AG04450 (cell line): ENCODE data around the gene PIAS1. TPM values are rescaled to one million over a fixed set of nuclear protein-coding genes. Genes with fewer than 3 reads are reported as not detected.
"Not testable (repeated sequence)": the region's sequence is repeated elsewhere in the genome, so short reads cannot be mapped to it uniquely, and the experiment has no call there.

Experiments used
- CTCF ChIA-PET: fragments of 300-600, 350-600 bp; formaldehyde crosslinking; extraction: SDS; loops from one replicate; lab custom pipeline; 2022; ENCODE audit warnings: antibody characterized with exemption, inconsistent platforms; lab: Charles Lee
- POLR2A ChIA-PET: fragments of 350-600 bp; formaldehyde crosslinking; extraction: SDS; loops from one replicate; lab custom pipeline; 2021; ENCODE audit warnings: antibody characterized with exemption, inconsistent platforms; lab: Yijun Ruan, JAX
- DNase-seq: peaks from one replicate; pipeline ENCODE4 v3.0.0-alpha.2; 2011; ENCODE audit warnings: low read depth, low spot score
- H3K27ac ChIP-seq: one replicate; pipeline ENCODE4 v1.5.1; 2012; ENCODE audit warnings: low read depth, low read length, control low read depth
- H3K27me3 ChIP-seq: one replicate; pipeline ENCODE4 v1.6.0; 2012; ENCODE audit warnings: low read length; ENCODE audit not compliant: control insufficient read depth, insufficient read depth
- H3K4me3 ChIP-seq: 2 replicates; pipeline ENCODE4 v1.5.1; 2011; ENCODE audit warnings: mild to moderate bottlenecking, low read depth, low read length, control low read depth
- H3K9me3 ChIP-seq: 2 replicates; pipeline ENCODE4 v1.5.1; 2012; ENCODE audit warnings: low read length; ENCODE audit not compliant: control insufficient read depth, insufficient read depth
- CTCF ChIP-seq: IDR thresholded peaks from 2 replicates; pipeline ENCODE4 v1.5.1; 2011; ENCODE audit warnings: low read depth, low read length, control low read depth, inconsistent platforms
- polyA plus RNA-seq: library from polyadenylated mRNA; depleted of rRNA; stranded (reverse); fragments of >200 nt; gene quantifications from 2 replicates; pipeline ENCODE4 v1.2.3, GENCODE V29; 2011

The PIAS1 gene
- polyA plus RNA-seq, 1 experiment: 38.9 TPM

- POLR2A ChIA-PET: interaction anchor here (0.5 to 1.2 kb wide), 3 partner anchors 101 to 256 kb away, joined by 3 to 5 read pairs (median 3); partner anchors contain the start of gene PIAS1
- peak; percentile 85 for TF ChIP-seq CTCF
- Histone ChIP-seq H3K4me3 (no peak overlapping the region), H3K27ac (no peak overlapping the region), H3K9me3 (no peaks in the 10 kb centered on the region), H3K27me3 (no peaks in the 10 kb centered on the region)
- CTCF ChIA-PET: interaction anchor here (0.6 to 5.8 kb wide), 28 partner anchors 8 to 1169 kb away, joined by 3 to 105 read pairs (median 4); no protein-coding TSS in a partner anchor
- DNase-seq: peak; percentile 34
Measured at GRCh38 chr15:68154923-68155559, 100.9 kb downstream of the PIAS1 start.

- no peak overlapping the region for H3K27ac ChIP-seq
Measured at GRCh38 chr15:68157074-68157473, 103.0 kb downstream of the PIAS1 start.

GRCh38 chr15:68158046-68158628 is 104.0 kb downstream of the PIAS1 start:
- Histone ChIP-seq H3K4me3 (no peak overlapping the region), H3K27ac (no peak overlapping the region), H3K27me3 (no peaks in the 10 kb centered on the region), H3K9me3 (no peaks in the 10 kb centered on the region)
- TF ChIP-seq CTCF: no peak
- no peak for DNase-seq
- ChIA-PET POLR2A (interaction anchor here (0.7 kb wide), 1 partner anchor 204 kb away, joined by 3 read pairs; no protein-coding TSS in a partner anchor), CTCF (interaction anchor here (2.2 kb wide), 1 partner anchor 295 kb away, joined by 7 read pairs; no protein-coding TSS in a partner anchor)

More at GRCh38 chr15:68157074-68157473, 103.0 kb downstream of the PIAS1 start:
- no peak overlapping the region for H3K4me3 ChIP-seq
- TF ChIP-seq CTCF: no peak
- POLR2A ChIA-PET: no interaction called here
- H3K27me3 ChIP-seq: no peaks in the 10 kb centered on the region
- DNase-seq: no peak
- H3K9me3 ChIP-seq: no peaks in the 10 kb centered on the region
- CTCF ChIA-PET: interaction anchor here (0.6 to 2.2 kb wide), 3 partner anchors 54 to 294 kb away, joined by 3 to 7 read pairs (median 4); no protein-coding TSS in a partner anchor

- Histone ChIP-seq H3K27ac (no peak overlapping the region), H3K9me3 (no peaks in the 10 kb centered on the region), H3K27me3 (no peaks in the 10 kb centered on the region), H3K4me3 (no peak overlapping the region)
- no peak for DNase-seq
- no peak for TF ChIP-seq CTCF
- ChIA-PET CTCF (interaction anchor here (1.4 kb wide), 1 partner anchor 8 kb away, joined by 11 read pairs; no protein-coding TSS in a partner anchor), POLR2A (no interaction called here)
Measured at GRCh38 chr15:68163191-68163590, 109.1 kb downstream of the PIAS1 start.

GRCh38 chr15:68166847-68167246 is 112.7 kb downstream of the PIAS1 start:
- no peak for TF ChIP-seq CTCF
- DNase-seq: no peak
- H3K4me3 ChIP-seq: no peak overlapping the region
- CTCF ChIA-PET: no interaction called here
- no peaks in the 10 kb centered on the region for H3K9me3 ChIP-seq
- H3K27me3 ChIP-seq: no peaks in the 10 kb centered on the region
- no peak overlapping the region for H3K27ac ChIP-seq
- POLR2A ChIA-PET: no interaction called here

GRCh38 chr15:68172037-68172436 is 117.9 kb downstream of the PIAS1 start:
- DNase-seq, H3K9me3 ChIP-seq, H3K27me3 ChIP-seq, H3K27ac ChIP-seq, POLR2A ChIA-PET, CTCF ChIA-PET, H3K4me3 ChIP-seq: not testable (repeated sequence)
